Testis (tissue), 3 donors: ENCODE results near the gene PAPPA. TPM values are rescaled to one million over a fixed set of nuclear protein-coding genes. Genes with fewer than 3 reads are reported as not detected.

Experiments
- DNase-seq: peaks from one replicate; pipeline ENCODE4 v3.0.0-alpha.2; 2019
- H3K27ac ChIP-seq, 2 donors: fragments of 200-600 bp; sonication (generic); one replicate each; pipeline ENCODE4 v1.5.1; 2019
- H3K27me3 ChIP-seq: fragments of 200-600 bp; sonication (generic); one replicate; pipeline ENCODE4 v1.5.1; 2019
- H3K36me3 ChIP-seq: fragments of 200-600 bp; sonication (generic); one replicate; pipeline ENCODE4 v1.5.1; 2017; ENCODE audit warnings: low read depth; ENCODE audit errors: missing control alignments
- H3K4me1 ChIP-seq: fragments of 200-600 bp; sonication (generic); one replicate; pipeline ENCODE4 v1.5.1; 2019
- H3K4me3 ChIP-seq, 2 donors: fragments of 200-600 bp; sonication (generic); one replicate each; pipeline ENCODE4 v1.5.1; 2017 to 2019
- H3K9me3 ChIP-seq: fragments of 200-600 bp; sonication (generic); one replicate; pipeline ENCODE4 v1.5.1; 2017
- CTCF ChIP-seq, 3 experiments: fragments of 450-650 bp in 2 of 3; fragments of 200-600 bp in 1 of 3; sonication (generic) in 1 of 3; IDR thresholded peaks; one replicate each; pipeline ENCODE4 v1.5.1; 2016 to 2019; ENCODE audit warnings: antibody characterized with exemption in 3 of 3, mild to moderate bottlenecking in 2 of 3, moderate library complexity in 1 of 3
- POLR2A ChIP-seq: fragments of 450-650 bp; IDR thresholded peaks from one replicate; pipeline ENCODE4 v1.6.1; 2017; ENCODE audit warnings: antibody characterized with exemption, mild to moderate bottlenecking, moderate library complexity
- WGBS, 2 donors: methylation state at CpG; one replicate each; pipeline ENCODE4 v1.1.5; 2018; 5-methylcytosine and 5-hydroxymethylcytosine counted together
- intact Hi-C: fragments of 100-400 bp; cut with DNase I; formaldehyde crosslinking; loops from one replicate; pipeline ENCODE4 v1.15.1; 2023; ENCODE audit warnings: low total_unique reads
- polyA plus RNA-seq: library from polyadenylated mRNA; stranded (reverse); fragments of 350-450 nt; fragmentation: Illumina TruSeq; extraction: RNeasy Lipid Tissue Mini Kit (QIAGEN cat#74804); gene quantifications from one replicate; pipeline ENCODE4 v1.2.3, GENCODE V29; 2014; ENCODE audit warnings: low read depth, low replicate concordance; ENCODE audit not compliant: insufficient read depth
- total RNA-seq, 2 donors: library from RNA; depleted of rRNA; stranded (reverse); fragments of >200 nt; gene quantifications; one replicate each; pipeline ENCODE4 v1.2.3, GENCODE V29; 2016

Gene PAPPA
- total and polyA plus RNA-seq, 3 donors from 2014 or later = 1.9 to 5.1 (median 4.1) TPM

GRCh38 chr9:116309900-116310611 lies 156.5 kb downstream of the PAPPA start:
- no peaks in the 10 kb centered on the region for H3K36me3 ChIP-seq
- no peaks in the 10 kb centered on the region for H3K9me3 ChIP-seq
- no peak overlapping the region for H3K4me3 ChIP-seq
- 50 to 61% methylated on average over 3 of the region's 3 CpGs for WGBS, 2 donors
- no peaks in the 10 kb centered on the region for H3K4me1 ChIP-seq
- no peaks in the 10 kb centered on the region for H3K27me3 ChIP-seq
- DNase-seq = peak; percentile 19
- H3K27ac ChIP-seq = peak overlapping the region; percentile 3 to 79
- intact Hi-C loops = no loop called here
- TF ChIP-seq CTCF (IDR thresholded peaks at IDR 0.05) (no peak), POLR2A (no peak)

DNA sequence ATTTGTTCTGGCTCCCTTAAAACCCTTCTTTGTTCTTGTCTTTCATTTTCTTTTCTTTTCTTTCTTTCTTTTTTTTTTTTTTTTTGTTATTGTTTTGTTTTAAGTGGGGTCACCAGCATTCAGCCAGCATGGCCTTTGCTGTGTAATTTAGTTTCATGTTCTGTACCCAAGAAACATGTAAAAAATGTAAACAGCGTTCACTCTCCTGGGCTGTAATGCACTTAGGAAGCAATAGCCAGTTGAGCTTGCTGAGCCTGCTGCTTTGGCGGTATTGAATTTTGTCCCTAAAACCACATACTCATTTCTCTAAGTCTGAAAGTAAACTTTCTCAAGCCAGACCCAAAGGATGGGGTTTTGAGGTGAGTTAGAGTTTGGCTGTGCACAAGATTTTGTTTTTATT lies 158.6 kb downstream of the PAPPA start:
- 62 to 71% methylated on average over 2 of the region's 2 CpGs for WGBS, 2 donors
- intact Hi-C loops = no loop called here
- no peak for TF ChIP-seq POLR2A
- TF ChIP-seq CTCF (IDR thresholded peaks at IDR 0.05) = no peak
- Histone ChIP-seq H3K27ac (no peak overlapping the region), H3K4me3 (no peak overlapping the region), H3K9me3 (no peaks in the 10 kb centered on the region), H3K4me1 (no peaks in the 10 kb centered on the region), H3K27me3 (no peaks in the 10 kb centered on the region), H3K36me3 (no peaks in the 10 kb centered on the region)
- DNase-seq = no peak

DNA sequence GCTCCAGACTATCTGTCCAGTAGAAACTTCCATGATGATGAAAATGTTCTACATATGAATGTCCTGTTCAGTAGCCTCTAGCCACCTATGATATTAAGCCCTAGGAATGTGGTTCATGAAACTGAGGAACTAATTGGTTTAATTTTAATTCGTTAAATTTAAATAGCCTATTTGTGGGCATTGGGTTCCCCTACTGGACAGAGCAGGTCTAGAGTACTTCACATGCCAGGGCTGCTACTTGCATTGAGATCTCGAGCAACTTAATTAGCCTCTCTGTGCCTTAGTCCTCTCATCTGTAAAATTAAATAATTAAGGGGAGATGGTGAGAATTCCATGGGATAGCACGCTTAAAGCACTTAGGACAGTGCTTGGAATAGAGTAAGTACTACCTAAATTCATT lies 160.0 kb downstream of the PAPPA start:
- WGBS, 2 donors = 94 to 96% methylated on average over 3 of the region's 3 CpGs
- peaks cover 3% of the 10 kb centered on the region for H3K4me1 ChIP-seq
- intact Hi-C loops = no loop called here
- no peak for DNase-seq
- H3K27ac ChIP-seq = no peak overlapping the region
- H3K27me3 ChIP-seq = no peaks in the 10 kb centered on the region
- no peak for TF ChIP-seq CTCF (IDR thresholded peaks at IDR 0.05)
- no peak for TF ChIP-seq POLR2A
- no peak overlapping the region for H3K4me3 ChIP-seq
- H3K9me3 ChIP-seq = no peaks in the 10 kb centered on the region
- H3K36me3 ChIP-seq = no peaks in the 10 kb centered on the region

DNA sequence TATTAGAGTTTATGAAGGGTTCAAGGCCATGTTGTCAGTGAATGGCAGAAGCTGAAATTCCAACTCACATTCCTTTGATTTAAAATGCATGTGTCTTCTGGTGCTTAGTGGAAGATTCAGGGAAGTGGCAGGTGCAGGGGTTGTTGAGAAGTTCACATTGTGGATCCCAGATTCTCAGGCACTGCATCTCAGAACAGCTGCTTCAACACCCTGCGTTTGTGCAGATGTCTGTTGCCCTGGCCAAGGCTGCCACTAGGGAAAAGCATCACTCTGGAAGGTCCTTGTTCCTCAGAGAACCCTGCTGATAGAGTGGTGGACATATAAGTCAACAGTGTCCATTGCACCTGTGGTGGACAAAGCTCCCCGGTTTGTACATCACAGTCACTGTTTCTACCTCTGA lies 162.7 kb downstream of the PAPPA start:
- 66% methylated on average over 2 of the region's 2 CpGs; no CpG with 5 or more reads in 1 of the 2 donors for WGBS, 2 donors

More for the DNA sequence above, 162.7 kb downstream of the PAPPA start:
- TF ChIP-seq POLR2A = no peak
- TF ChIP-seq CTCF (IDR thresholded peaks at IDR 0.05) = no peak
- Histone ChIP-seq H3K9me3 (no peaks in the 10 kb centered on the region), H3K4me3 (no peak overlapping the region), H3K27me3 (no peaks in the 10 kb centered on the region), H3K4me1 (peaks cover 16% of the 10 kb centered on the region), H3K36me3 (no peaks in the 10 kb centered on the region), H3K27ac (no peak overlapping the region)
- intact Hi-C loops = no loop called here
- no peak for DNase-seq
